GM18502 (cell line): Measurements from ENCODE around the gene BAIAP3.
"Not testable (repeated sequence)": the region's sequence is repeated elsewhere in the genome, so short reads cannot be mapped to it uniquely, and the experiment has no call there.

Experiments
- ATAC-seq: cut with Tn5 transposase; IDR thresholded peaks from one replicate; pipeline ENCODE4 v1.9.1; 2021; ENCODE audit warnings: mild to moderate bottlenecking; ENCODE audit not compliant: unreplicated experiment, poor library complexity

The BAIAP3 gene, protein sequence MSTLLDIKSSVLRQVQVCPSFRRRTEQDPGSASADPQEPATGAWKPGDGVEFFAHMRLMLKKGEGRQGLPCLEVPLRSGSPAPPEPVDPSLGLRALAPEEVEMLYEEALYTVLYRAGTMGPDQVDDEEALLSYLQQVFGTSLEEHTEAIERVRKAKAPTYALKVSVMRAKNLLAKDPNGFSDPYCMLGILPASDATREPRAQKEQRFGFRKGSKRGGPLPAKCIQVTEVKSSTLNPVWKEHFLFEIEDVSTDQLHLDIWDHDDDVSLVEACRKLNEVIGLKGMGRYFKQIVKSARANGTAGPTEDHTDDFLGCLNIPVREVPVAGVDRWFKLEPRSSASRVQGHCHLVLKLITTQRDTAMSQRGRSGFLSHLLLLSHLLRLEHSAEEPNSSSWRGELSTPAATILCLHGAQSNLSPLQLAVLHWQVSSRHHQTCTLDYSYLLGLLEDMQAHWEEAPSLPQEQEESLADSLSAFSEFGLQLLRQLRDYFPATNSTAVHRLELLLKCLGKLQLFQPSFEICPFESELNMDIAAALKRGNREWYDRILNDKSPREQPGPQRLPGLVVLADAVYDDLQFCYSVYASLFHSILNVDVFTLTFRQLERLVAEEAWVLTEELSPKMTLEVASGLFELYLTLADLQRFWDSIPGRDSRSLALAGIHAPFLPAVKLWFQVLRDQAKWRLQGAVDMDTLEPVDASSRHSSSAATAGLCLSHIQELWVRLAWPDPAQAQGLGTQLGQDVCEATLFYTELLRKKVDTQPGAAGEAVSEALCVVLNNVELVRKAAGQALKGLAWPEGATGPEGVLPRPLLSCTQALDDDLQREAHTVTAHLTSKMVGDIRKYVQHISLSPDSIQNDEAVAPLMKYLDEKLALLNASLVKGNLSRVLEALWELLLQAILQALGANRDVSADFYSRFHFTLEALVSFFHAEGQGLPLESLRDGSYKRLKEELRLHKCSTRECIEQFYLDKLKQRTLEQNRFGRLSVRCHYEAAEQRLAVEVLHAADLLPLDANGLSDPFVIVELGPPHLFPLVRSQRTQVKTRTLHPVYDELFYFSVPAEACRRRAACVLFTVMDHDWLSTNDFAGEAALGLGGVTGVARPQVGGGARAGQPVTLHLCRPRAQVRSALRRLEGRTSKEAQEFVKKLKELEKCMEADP

DNA sequence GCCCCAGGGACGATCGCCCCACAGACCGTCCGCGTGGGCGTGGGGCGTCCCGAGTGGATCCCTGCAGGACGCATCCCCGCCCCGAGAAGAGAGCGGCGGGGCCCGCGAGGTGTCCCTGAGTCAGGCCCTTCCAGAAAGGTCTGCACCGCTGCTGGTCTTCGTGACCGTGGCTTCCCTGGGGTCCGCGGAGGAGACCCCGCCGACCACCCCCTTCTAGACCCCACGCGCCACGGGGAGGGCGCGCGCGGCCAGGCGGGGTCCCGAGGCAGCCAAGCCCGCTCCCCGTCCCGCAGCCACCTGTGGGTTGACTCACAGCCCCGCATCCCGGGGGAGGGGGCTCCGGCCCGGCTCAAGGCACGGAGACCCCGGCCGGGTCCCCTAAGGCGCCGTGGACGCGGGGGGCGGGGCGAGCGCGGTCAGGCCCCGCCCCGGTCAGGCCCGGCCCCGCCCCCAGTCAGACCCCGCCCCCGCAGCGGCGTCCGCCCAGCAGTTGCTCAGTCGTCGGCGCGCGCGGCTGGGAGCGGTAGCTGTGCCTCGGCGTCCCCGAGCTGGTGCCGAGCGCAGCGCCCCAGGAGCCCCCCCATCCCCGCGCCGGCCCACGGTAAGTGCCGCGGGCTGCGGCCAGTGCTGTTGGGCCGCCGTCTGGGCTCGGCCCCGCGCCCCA is at the start of gene BAIAP3:
TSS of gene BAIAP3 (plus strand) at position 497 of the 664 bp plus-strand sequence. CDS start 4,905 bp downstream, outside the sequence.
- ATAC-seq, result no peak

DNA sequence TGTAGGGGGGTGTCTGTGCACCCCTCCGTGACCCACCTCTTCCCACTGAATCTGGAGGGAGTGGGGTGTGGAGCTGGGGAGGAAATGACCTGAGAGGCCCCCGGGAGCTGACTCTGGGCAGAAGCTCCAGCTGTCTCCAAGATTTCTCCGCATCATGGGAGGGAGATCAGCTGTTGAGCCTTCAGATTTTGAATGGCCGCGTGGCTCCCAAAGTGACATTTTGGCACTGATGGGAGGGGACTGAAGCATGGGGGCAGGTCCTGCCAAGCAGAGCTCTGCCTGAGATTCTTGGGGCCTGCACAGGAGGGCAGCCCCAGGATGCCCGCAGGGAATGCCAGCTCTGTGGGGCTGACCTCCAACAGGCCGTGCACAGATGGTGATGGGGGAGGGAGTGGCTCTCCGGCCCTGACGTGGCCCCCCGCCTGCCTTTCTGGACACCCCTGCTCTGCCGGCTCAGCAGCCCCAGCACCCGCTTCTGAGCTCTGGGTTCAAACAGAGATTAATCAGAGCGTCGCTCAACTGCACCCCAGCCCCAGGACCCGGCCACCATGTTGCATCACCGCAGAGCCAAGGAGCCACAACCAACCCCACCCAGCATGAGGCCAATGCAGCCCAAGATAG is 49.3 kb upstream of the BAIAP3 start:
- ATAC-seq, result no peak

DNA sequence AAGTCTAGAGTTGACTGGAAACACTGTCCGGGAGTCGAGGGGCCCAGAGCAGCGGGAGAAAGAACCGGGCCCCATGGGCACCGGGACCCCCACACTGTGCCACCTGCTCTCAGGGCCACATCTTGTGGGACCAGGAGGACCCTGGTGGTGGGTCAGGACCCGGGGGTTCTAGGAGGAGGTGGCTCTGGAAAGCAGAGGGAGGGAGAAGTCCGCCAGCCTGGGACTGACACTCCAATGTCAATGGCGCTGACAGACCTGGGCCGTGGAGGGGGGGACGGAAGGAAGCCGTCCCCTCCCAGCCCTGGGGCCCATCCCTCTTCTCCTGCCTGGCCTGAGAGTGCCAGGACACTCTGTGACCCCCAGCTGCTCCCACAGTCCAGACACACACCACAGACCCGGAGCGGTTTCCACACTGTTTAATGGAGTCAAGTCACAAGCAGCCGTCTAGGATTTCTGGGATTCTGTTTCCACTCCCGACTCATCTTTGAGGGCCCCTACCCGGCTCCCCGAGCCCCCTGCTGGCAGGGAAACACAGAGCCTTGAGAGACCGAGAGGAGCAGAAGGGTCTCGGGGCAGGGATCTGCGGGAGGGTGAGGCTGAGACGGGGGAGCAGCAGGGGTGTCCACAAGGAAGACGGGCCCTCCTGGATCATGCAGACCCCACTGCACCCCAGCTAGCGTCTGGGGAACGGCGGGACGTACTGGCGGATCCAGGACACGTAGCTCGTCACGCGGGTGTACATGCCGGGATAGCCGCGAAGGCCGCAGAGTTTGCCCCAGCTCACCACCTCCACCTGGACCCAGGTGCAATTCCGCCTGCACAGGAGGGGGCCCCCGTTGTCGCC is 47.6 kb upstream of the BAIAP3 start:
- no peak for ATAC-seq

DNA sequence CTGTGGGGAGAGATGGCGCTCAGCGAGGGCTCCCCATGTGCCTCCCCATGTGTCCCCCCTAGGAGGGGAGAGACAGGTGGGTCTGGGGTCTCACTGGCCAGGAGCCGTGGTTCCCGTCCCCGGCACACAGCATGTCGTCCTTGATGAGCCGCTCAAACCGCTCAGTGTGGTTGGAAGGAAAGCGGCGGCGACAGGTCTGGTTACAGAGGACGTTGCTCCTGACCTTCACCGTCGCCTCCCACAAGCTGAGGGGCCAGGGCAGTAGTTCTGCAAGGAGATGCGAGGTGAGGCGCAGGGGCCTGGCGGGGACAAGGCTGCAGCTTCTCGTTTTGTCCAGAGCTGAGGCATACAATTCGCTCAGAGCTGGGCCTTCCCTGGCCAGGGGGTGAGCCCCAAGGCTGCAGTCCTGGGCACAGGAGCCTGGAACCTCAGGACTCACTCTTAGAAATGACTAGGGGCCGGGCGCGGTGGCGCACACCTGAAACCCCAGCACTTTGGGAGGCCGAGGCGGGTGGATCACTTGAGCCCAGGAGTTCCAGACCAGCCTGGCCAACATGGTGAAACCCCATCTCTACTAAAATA is 46.8 kb upstream of the BAIAP3 start:
- no peak for ATAC-seq

DNA sequence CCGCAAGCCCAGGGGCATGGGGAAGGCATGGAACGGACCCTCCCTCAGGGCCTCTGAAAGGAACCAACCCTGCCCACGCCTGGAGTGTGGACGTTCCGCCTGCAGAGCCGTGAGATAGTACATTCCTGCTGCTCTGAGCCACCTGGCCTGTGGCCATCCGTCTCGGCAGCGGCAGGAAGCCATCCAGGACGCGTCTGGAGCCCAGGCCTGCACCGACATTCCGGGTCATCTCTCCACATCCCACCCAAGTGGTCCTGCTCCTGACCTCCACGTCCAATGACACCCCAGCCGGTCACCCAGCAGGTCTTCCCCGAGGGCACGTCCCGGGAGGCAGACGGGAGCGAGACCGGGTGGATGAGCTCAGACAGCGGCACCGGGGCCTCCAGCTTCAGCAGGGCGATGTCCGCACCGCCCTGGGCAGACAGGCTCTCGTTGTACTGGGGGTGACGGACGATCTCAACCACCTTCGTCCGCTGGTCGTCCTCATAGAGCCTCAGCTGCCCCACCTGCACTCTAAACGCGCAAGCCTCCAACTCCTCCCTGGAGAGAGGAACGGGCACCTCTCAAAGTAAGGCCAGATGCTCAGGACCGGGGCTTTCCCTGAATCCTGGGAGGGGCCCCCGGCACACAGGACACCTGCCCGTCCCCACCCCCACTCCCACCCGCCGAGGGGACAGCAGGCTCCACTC is 45.3 kb upstream of the BAIAP3 start:
- ATAC-seq, result no peak

DNA sequence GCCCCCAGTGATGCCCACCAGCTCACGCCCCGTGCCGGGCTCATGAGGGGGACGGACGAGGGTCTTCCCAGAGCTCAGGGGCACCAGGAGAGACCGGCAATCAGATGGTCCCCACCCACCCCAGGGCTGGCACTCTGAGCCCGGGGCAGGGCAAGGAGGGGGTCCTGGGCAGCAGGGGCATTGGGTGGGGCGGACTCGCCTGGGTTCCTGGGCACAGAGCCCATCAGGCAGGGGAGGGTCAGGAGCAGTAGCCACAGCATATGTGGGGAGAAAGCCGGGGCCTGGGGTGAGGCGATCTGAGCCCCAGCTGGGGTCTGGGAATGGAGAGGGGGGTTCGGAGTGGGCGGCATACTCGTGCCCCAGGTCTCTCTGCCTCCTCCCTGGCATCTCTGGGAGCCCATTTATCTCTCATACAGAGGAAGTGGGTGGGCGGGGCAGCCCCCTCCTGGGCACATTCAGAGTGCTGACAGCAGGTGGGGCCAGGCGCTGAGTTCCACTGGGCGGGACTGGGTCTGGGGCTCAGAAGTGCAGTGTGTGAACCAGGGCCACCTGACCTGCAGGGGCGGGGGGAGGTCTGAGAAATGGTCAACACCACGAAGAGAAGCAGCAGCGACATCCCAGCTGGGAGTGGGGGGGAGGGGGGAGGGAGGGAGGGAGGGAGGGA is 44.5 kb upstream of the BAIAP3 start:
- no peak for ATAC-seq

DNA sequence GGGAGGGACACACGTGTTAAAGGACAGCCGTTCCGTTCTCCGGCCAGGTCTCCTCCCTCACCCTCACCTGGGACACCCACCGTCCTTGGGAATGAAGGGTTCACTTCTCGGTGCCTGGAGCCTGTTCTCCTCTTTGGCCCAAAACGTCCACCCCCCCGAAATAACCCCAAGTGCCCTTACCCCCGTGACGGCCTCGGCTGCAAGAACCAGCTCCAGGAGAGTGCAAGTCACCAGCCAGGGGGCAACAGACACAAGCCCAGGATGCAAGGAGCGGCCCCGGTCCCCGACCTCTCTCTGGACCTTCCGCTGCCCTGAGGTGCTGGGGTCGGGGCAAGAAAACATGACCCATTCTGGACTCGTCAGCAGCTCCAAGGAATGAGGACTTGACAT is 44.0 kb upstream of the BAIAP3 start:
- ATAC-seq, result no peak

DNA sequence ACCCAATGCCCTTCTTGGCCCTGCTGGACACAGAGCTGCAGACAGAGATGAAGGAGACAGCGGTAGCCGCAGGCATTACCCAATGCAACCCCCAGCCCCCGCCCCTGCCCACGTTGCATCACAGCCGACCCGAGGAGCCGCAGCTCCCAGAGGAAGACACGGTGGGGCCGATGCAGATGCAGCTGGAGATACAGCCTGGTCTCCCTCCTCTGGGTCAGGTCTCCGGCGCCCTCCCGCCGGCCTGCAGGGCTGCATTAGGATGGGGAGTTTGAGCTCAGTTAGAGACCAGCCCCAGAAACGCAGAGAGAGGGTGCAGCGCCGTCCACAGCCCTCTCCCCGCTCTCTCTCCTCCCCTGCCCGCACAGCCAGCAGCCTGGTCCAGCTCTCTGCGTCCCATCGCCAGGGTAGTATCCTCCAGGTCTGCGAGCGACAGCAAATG is 43.4 kb upstream of the BAIAP3 start:
- no peak for ATAC-seq

DNA sequence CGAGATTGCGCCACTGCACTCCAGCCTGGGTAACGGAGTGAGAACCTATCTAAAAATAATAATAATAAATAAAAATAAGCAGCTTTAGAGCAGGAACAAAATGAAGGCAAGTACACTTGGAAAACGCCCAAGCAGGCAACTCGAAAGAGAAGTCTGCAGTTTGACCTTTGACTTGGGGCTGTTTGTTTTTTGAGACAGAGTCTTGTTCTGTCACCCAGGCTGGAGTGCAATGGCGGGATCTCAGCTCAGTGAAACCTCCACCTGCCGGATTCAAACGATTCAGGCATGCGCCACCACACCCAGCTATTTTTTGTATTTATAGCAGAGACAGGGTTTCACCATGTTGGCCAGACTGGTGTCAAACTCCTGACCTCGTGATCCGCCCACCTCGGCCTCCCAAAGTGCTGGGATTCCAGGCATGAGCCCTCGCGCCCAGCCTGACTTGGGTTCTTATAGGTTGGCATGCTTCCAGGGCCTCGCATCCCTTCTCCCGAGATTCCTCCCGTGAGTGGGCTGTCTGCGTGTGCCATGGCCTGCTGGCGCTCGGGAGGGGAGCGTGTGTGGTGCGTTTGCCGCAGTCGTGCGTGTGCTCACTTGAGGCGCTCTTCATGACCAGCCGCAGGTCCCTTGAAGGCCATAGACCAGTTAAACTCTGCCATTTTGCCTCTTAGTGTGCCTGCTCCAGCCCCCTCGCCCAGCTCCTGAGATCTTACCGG is 42.4 kb upstream of the BAIAP3 start:
- ATAC-seq, result no peak

DNA sequence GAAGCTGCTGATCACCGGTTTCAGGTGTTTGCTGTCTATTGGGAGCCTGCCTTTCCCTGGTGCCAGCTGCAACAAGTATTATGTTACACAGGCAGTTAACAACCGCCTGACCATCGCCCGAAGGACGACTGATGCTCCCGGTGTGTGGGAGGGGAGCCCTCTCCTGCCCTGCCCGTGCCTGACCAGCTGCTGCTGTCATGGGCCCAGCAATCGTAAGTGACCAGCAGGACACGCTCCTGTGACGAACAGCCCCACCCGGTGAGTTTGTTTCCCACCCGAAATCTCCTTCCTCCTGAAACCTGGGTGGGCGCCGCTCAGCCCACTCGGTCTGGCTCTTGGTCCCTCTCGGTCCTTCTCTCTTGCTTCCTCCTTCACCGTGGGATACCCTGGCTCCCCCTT is 41.9 kb upstream of the BAIAP3 start:
- no peak for ATAC-seq

DNA sequence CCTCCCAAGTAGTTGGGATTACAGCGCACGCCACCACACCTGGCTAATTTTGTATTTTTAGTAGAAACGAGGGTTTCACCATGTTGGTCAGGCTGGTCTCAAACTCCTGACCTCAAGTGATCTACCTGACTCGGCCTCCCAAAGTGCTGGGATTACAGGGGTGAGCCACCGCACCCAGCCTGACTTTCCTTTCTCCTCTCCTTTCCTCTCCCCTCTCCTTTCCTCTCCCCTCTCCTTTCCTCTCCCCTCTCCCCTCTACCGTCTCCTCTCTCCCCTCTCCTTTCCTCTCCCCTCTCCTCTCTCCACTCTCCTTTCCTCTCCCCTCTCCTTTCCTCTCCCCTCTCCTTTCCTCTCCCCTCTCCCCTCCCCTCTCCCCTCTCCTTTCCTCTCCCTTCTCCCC is 41.2 kb upstream of the BAIAP3 start:
- not testable (repeated sequence) for ATAC-seq

DNA sequence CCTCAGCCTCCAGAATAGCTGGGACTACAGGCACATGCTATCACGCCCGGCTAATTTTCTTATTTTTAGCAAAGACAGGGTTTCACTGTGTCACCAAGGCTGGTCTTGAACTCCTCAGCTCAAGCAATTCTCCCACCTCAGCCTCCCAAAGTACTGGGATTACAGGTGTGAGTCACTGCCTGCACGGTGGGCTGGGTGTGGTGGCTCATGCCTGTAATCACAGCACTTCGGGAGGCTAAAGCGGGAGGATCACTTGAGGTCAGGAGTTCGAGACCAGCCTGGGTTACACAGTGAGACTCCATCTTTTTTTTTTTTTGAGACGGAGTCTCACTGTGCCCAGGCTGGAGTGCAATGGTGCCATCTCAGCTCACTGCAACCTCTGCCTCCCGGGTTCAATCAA is 40.6 kb upstream of the BAIAP3 start:
- ATAC-seq, result not testable (repeated sequence)

DNA sequence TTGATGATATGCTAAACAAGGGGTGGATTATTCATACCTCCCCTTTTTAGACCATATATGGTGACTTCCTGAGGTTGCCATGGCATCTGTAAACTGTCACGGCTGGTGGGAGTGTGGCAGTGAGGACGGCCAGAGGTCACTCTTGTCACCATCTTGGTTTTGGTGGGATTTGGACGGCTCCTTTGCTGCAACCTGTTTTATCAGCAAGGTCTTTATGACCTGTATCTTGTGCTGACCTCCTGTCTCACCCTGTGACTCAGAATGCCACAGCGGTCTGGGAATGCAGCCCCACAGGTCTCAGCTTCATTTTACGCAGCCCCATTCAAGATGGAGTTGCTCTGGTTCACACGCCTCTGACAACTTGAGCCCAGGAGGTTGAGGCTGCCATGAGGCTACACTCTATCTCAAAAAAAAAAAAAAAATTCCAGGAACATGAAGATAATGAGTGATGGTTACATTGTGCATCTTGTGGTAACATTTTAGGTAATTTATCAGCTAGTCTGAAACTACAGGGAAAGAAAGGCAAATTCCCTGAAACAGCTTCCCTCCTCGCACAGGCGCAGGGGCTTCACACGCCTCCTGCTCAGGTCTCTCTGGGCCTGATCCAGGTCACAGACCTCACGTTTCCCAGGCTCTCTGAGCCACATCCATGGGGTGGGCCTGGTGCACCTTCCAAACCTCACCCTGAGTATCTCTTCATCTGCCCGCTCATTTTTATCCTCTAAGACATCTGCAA is 39.4 kb upstream of the BAIAP3 start:
- no peak for ATAC-seq

DNA sequence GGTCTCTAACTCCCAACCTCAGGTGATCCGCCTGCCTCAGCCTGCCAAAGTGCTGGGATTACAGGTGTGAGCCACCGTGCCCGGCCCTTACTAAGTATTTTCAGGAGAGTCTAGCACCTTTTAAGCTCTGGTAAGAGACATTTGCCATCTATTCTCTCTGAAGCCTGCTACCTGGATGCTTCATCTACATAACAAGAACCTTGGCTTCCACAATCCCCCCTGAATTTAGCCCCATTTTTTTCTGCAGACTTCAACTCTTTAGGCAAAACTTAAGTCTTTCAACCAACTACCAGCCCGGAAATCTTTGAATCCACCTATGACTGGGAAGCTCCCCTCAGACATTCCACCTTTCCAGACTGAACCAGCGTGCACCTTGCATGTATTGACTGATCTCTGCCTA is 38.0 kb upstream of the BAIAP3 start:
- no peak for ATAC-seq

DNA sequence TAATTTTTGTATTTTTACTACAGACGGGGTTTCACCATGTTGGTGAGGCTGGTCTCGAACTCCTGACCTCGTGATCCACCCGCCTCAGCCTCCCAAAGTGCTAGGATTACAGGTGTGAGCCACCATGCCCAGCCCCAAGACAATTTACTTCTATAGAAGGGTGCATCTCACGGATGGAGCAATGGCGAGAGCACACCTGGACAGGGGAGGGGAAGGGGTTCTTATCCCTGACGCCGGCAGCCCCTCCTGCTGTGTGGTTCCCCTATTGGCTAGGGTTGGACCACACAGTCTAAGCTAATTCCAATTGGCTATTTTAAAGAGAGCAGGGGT is 36.8 kb upstream of the BAIAP3 start:
- not testable (repeated sequence) for ATAC-seq

DNA sequence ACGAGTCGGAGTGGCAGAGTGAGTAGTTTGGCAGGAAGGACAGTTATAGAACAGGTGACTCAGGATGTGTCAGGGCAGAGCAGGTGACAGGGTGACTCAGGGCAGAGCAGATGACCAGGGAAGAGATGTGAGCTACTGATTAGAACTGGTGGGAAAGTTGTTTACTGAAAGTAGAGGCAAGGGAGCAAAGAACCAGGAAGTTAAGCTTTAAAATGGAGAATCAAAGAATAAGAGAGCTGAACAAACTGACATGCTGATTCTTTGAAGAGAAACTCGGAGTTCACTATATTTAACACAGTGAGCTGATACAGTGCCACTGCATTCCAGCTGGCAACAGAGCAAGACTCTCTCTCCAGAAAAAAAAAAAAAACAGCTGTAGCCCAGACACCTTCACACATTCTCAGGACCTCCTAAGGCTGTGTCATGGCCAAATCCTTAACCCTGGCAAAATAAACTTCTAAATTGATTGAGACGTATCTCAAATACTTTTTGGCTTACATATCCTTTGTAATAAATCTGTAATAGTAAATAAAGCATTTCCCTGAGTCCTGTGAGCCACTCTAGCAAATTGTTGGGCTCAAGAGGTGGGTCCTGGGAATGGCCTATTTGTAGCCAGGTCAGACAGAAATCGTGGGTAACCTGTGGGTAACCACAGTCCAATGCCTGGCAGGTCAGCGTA is 36.3 kb upstream of the BAIAP3 start:
- no peak for ATAC-seq
